Measurements from ENCODE around the gene NFASC.

Gene NFASC

GRCh38 chr1:205013683-205014367, 143.2 kb downstream of the NFASC start:
- FAIRE-seq (no peak), DNase-seq (ENCODE audit: insufficient read length, low spot score) (no peak)

GRCh38 chr1:205014783-205015182, 144.1 kb downstream of the NFASC start:
- no peak for FAIRE-seq

More at GRCh38 chr1:205013683-205014367, 143.2 kb downstream of the NFASC start:
- TF ChIP-seq POLR2A (IDR thresholded peaks at IDR 0.05; ENCODE audit: low read depth, low read length) (no peak), PAX5 (IDR thresholded peaks at IDR 0.05; ENCODE audit: insufficient read depth, low read length, severe bottlenecking) (no peak)

GRCh38 chr1:205015241-205015640, 144.6 kb downstream of the NFASC start:
- FAIRE-seq (no peak), DNase-seq (ENCODE audit: insufficient read length, low spot score) (no peak)
- TF ChIP-seq POLR2AphosphoS5 (IDR thresholded peaks at IDR 0.05; ENCODE audit: low read depth, low read length): no peak
- no peak for TF ChIP-seq POU2F2 (IDR thresholded peaks at IDR 0.05; ENCODE audit: low read depth, low read length)
- TF ChIP-seq PAX5 (IDR thresholded peaks at IDR 0.05; ENCODE audit: insufficient read depth, low read length, severe bottlenecking): no peak
- no peak for TF ChIP-seq SPI1 (IDR thresholded peaks at IDR 0.05; ENCODE audit: low read depth, low read length)
- TF ChIP-seq POLR2A (IDR thresholded peaks at IDR 0.05; ENCODE audit: low read depth, low read length): no peak

More at GRCh38 chr1:205014783-205015182, 144.1 kb downstream of the NFASC start:
- TF ChIP-seq POLR2AphosphoS5 (IDR thresholded peaks at IDR 0.05; ENCODE audit: low read depth, low read length) (no peak), TAF1 (IDR thresholded peaks at IDR 0.05; ENCODE audit: low read depth, low read length) (no peak), SPI1 (IDR thresholded peaks at IDR 0.05; ENCODE audit: low read depth, low read length) (peak; percentile 38; the same call in 1 of the 2 replicates), POLR2A (IDR thresholded peaks at IDR 0.05; ENCODE audit: low read depth, low read length) (no peak), PAX5 (IDR thresholded peaks at IDR 0.05; ENCODE audit: insufficient read depth, low read length, severe bottlenecking) (no peak), POU2F2 (IDR thresholded peaks at IDR 0.05; ENCODE audit: low read depth, low read length) (no peak)
- DNase-seq (ENCODE audit: insufficient read length, low spot score): no peak

GRCh38 chr1:205016075-205016474, 145.4 kb downstream of the NFASC start:
- no peak for FAIRE-seq
- no peak for DNase-seq (ENCODE audit: insufficient read length, low spot score)
- TF ChIP-seq TAF1 (IDR thresholded peaks at IDR 0.05; ENCODE audit: low read depth, low read length) (no peak), POLR2A (IDR thresholded peaks at IDR 0.05; ENCODE audit: low read depth, low read length) (no peak), POU2F2 (IDR thresholded peaks at IDR 0.05; ENCODE audit: low read depth, low read length) (no peak), SPI1 (IDR thresholded peaks at IDR 0.05; ENCODE audit: low read depth, low read length) (no peak)

- DNase-seq (ENCODE audit: insufficient read length, low spot score) (no peak), FAIRE-seq (no peak)
- no peak for TF ChIP-seq PAX5 (IDR thresholded peaks at IDR 0.05; ENCODE audit: insufficient read depth, low read length, severe bottlenecking)
- TF ChIP-seq POLR2AphosphoS5 (IDR thresholded peaks at IDR 0.05; ENCODE audit: low read depth, low read length): no peak
- no peak for TF ChIP-seq SPI1 (IDR thresholded peaks at IDR 0.05; ENCODE audit: low read depth, low read length)
- no peak for TF ChIP-seq TAF1 (IDR thresholded peaks at IDR 0.05; ENCODE audit: low read depth, low read length)
- TF ChIP-seq POLR2A (IDR thresholded peaks at IDR 0.05; ENCODE audit: low read depth, low read length): no peak
Measured at GRCh38 chr1:205016584-205016983, 145.9 kb downstream of the NFASC start.

- TF ChIP-seq TAF1 (IDR thresholded peaks at IDR 0.05; ENCODE audit: low read depth, low read length): no peak
- TF ChIP-seq PAX5 (IDR thresholded peaks at IDR 0.05; ENCODE audit: insufficient read depth, low read length, severe bottlenecking): no peak
- no peak for TF ChIP-seq POLR2AphosphoS5 (IDR thresholded peaks at IDR 0.05; ENCODE audit: low read depth, low read length)
- TF ChIP-seq POU2F2 (IDR thresholded peaks at IDR 0.05; ENCODE audit: low read depth, low read length): no peak
- no peak for TF ChIP-seq POLR2A (IDR thresholded peaks at IDR 0.05; ENCODE audit: low read depth, low read length)
- no peak for TF ChIP-seq SPI1 (IDR thresholded peaks at IDR 0.05; ENCODE audit: low read depth, low read length)
- DNase-seq (ENCODE audit: insufficient read length, low spot score) (no peak), FAIRE-seq (no peak)
Measured at GRCh38 chr1:205017001-205017400, 146.3 kb downstream of the NFASC start.

GRCh38 chr1:205017766-205018165, 147.1 kb downstream of the NFASC start:
- no peak for DNase-seq (ENCODE audit: insufficient read length, low spot score)
- TF ChIP-seq TAF1 (IDR thresholded peaks at IDR 0.05; ENCODE audit: low read depth, low read length) (no peak), SPI1 (IDR thresholded peaks at IDR 0.05; ENCODE audit: low read depth, low read length) (no peak), POLR2AphosphoS5 (IDR thresholded peaks at IDR 0.05; ENCODE audit: low read depth, low read length) (no peak), POU2F2 (IDR thresholded peaks at IDR 0.05; ENCODE audit: low read depth, low read length) (no peak), POLR2A (IDR thresholded peaks at IDR 0.05; ENCODE audit: low read depth, low read length) (no peak)
- FAIRE-seq: no peak

GRCh38 chr1:205018381-205018780, 147.7 kb downstream of the NFASC start:
- DNase-seq (ENCODE audit: insufficient read length, low spot score): no peak
- no peak for TF ChIP-seq SPI1 (IDR thresholded peaks at IDR 0.05; ENCODE audit: low read depth, low read length)
- TF ChIP-seq POU2F2 (IDR thresholded peaks at IDR 0.05; ENCODE audit: low read depth, low read length): no peak
- no peak for TF ChIP-seq PAX5 (IDR thresholded peaks at IDR 0.05; ENCODE audit: insufficient read depth, low read length, severe bottlenecking)
- no peak for TF ChIP-seq POLR2A (IDR thresholded peaks at IDR 0.05; ENCODE audit: low read depth, low read length)
- no peak for TF ChIP-seq POLR2AphosphoS5 (IDR thresholded peaks at IDR 0.05; ENCODE audit: low read depth, low read length)
- TF ChIP-seq TAF1 (IDR thresholded peaks at IDR 0.05; ENCODE audit: low read depth, low read length): no peak
- no peak for FAIRE-seq

- DNase-seq (ENCODE audit: insufficient read length, low spot score) (no peak), FAIRE-seq (no peak)
- no peak for TF ChIP-seq POLR2A (IDR thresholded peaks at IDR 0.05; ENCODE audit: low read depth, low read length)
Measured at GRCh38 chr1:205020466-205020865, 149.8 kb downstream of the NFASC start.

- TF ChIP-seq SPI1 (IDR thresholded peaks at IDR 0.05; ENCODE audit: low read depth, low read length) (no peak), TAF1 (IDR thresholded peaks at IDR 0.05; ENCODE audit: low read depth, low read length) (no peak), POLR2A (IDR thresholded peaks at IDR 0.05; ENCODE audit: low read depth, low read length) (no peak), POU2F2 (IDR thresholded peaks at IDR 0.05; ENCODE audit: low read depth, low read length) (no peak), PAX5 (IDR thresholded peaks at IDR 0.05; ENCODE audit: insufficient read depth, low read length, severe bottlenecking) (no peak), POLR2AphosphoS5 (IDR thresholded peaks at IDR 0.05; ENCODE audit: low read depth, low read length) (no peak)
- DNase-seq (ENCODE audit: insufficient read length, low spot score) (no peak), FAIRE-seq (no peak)
Measured at GRCh38 chr1:205024679-205025078, 154.0 kb downstream of the NFASC start.
